HG03196 (cell line): ENCODE data around the gene ERG.

Source experiments
- ATAC-seq: cut with Tn5 transposase; IDR thresholded peaks from one replicate; pipeline ENCODE4 v1.9.1; 2021; ENCODE audit not compliant: unreplicated experiment

Gene ERG

GRCh38 chr21:38500073-38500472 is 1.8 kb upstream of the ERG start:
- no peak for ATAC-seq

- no peak for ATAC-seq
These were observed 1.0 kb upstream of the ERG start for GRCh38 chr21:38499296-38499695.

GRCh38 chr21:38496224-38496623 is 2.1 kb downstream of the ERG start:
- ATAC-seq: no peak

GRCh38 chr21:38495696-38496095 is 2.6 kb downstream of the ERG start:
- ATAC-seq: no peak

DNA sequence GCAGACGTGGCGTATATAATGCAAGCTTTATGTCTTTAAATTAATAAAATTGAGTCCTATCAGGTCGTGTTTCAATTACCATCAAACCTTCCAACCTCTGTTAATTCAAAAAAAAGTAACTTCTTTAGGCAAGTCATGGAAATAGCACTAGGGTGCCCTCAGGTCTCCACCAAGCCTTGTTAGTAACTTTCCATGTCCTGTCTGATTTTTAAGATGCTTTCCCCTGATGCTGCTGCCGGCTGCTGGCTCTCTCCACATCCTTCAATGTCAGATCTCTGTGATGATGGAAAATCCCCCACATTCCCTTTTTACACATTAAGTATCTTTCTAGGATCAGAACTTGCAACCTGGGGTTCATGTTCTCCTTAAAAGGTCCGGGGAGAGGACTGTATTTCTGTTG is 3.0 kb downstream of the ERG start:
- ATAC-seq: no peak

DNA sequence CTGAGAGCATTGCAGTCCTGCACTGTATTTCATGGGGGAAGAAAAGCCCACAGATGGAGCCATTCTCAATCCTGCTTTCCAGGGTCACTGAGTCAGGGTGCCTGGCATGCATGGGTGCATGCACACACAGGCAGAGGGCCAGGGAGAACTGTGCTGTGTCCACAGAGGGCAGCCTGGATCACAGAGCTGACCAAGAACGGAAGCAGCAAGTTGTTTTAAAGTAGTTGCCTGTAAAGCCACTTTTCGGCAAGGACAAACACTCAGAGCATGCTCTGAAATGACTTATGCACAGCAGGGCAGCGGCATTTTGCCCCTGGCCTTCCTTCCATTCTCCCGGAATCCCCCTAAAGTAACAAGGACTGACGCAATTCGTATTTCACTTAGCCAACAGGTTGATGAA is 3.6 kb downstream of the ERG start:
- no peak for ATAC-seq

- ATAC-seq: no peak
These were observed 4.0 kb downstream of the ERG start for GRCh38 chr21:38494251-38494642.

GRCh38 chr21:38493549-38494250 is 4.6 kb downstream of the ERG start:
- no peak for ATAC-seq

GRCh38 chr21:38492007-38492406 is 6.3 kb downstream of the ERG start:
- no peak for ATAC-seq

DNA sequence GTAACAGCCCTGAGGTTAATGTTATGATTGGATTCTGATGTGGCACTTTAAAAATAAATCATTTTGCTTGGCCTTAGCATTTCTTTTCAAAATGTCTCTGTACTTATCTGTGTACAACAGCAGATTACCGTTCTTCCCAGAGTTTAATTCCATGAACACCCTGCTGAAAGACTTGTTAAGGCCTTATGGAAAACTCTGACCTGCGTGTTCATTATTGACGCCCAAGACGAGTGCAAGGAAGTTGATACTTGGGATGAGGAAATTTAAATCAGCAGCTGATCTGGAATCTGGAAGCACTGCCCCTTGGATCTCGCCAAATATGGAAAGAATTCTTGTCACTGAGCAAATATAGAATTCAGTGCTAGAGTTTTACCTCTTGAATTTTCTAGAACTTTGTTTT is 6.7 kb downstream of the ERG start:
- ATAC-seq: no peak

DNA sequence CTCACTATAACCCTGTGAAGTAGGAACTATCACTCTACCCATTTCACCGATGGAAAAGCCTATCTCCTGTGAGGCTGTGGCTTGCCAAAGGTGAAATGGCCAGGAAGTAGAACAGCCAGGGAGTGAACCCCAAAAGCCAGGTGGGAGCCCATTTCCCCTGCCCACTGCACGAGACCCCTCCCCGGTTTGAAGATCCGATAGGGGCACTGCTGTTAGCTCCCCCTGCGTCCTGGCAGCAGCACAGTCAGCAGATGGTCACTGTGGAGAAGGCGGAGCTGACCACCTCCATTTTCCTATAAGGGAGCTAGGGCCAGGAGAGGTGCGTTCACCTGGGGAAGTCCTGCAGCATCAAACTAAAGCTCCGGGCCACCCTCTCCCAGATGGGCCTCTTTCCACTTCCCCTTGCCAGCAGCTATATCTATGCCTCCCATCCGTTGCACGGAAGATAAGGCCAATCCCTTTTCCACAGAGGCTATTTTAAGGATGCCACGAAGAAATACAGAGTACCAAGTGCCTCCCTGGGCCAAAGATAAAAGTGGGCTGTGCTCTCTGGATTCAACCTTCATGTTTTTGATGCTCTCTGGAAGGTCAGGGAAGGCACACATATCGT is 7.8 kb downstream of the ERG start:
- ATAC-seq: no peak

DNA sequence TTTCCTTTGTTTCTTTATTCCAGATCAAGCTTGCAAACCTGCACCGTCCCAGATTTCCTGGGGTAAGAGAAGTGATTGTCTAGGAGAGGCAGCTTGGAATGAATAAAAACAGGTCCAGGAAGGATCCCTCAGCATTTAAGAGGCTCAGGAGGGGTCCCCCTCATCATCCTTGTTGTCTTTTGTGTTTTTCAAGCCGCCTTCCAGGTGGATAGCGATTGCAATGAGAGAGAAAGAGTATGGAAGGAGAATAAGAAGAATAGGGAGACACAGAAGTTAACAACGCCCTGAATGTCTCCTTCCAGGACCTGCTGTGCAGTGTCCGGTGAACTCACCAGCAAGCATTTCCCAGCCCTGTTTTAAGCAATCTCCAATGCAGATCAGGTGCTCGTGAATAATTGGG is 8.5 kb downstream of the ERG start:
- ATAC-seq: no peak

DNA sequence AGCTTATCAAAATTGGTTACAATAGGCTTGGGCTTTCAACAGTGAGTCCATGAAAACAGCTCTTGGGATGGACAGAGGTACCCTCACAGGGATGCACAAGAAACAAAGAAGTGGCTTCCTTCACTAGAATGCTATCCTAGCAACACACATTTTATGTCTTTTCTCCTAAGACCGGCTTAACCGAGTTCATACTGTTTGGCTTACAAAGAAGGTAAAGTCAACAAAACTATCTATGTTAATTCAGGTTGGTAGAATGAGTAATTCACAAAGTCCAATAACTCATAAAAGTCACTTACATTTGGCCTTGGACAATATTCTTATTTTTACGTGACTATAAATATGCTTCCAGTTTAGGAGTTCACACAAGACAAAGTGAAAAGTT is 9.0 kb downstream of the ERG start:
- ATAC-seq: no peak

DNA sequence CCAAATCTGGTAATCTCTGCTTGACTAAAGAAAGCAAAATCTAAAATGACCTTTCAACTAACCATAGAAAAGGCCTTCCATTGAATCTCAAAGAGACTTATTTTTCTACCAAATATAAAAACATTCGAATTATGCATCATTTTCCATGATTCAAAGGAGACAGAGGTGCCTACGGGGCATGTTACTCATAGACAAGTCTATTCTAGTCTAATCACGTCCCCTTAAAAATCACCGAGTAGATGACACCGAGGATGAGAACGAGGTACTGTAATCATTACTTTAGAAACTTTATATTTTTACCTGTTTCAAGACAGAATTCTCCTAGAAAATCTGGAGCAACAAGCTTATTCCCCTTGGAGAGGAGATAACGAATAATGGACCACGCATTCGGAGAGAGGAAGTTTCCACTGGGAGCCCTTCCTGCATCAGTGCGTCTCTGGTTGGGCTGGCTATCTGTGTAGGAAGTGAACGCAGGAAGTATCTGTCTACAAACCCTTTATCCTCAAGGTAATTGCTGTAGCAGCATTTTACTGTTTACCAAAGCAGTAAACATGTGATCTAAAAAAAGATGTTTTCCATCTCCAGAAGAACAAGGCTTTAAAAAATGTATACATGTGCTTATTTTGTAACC is 9.5 kb downstream of the ERG start:
- no peak for ATAC-seq

DNA sequence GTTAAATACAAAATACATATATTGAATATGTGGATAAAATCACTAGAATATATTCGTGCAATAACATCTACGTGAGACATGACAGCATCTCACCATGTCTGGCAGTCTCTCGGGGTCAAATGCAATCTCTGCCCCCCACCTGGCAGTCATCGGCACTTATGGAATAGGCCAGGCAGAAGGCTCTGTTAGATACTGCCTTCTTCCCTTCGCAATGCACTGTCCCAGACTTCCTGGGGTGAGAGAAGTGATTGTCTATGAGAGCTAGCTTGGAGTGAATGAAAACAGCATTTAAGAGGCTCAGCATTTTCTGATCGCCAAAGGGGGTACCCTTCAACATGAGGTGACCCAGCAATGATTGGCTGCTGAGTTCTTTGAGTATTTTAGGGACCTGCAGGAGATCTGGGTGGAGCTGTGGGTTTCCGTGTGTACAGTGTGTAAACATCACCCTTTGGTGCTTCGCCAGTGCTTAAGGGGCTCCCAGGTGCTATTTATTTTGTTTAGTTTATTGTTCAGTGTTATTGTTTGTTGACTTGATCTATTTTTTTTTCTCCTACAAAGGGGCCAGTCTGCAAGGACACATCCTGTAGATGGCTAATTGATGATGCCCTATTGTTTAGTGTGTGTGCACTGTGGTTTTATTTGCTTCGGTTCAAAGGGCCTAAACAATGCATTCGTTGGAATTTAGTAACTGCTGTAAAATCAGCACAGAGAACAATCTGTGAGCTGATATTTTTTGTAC is 10.2 kb downstream of the ERG start:
- ATAC-seq: no peak

GRCh38 chr21:38486706-38487105 is 11.6 kb downstream of the ERG start:
- ATAC-seq: no peak

- ATAC-seq: no peak
These were observed 12.1 kb downstream of the ERG start for GRCh38 chr21:38486221-38486620.

DNA sequence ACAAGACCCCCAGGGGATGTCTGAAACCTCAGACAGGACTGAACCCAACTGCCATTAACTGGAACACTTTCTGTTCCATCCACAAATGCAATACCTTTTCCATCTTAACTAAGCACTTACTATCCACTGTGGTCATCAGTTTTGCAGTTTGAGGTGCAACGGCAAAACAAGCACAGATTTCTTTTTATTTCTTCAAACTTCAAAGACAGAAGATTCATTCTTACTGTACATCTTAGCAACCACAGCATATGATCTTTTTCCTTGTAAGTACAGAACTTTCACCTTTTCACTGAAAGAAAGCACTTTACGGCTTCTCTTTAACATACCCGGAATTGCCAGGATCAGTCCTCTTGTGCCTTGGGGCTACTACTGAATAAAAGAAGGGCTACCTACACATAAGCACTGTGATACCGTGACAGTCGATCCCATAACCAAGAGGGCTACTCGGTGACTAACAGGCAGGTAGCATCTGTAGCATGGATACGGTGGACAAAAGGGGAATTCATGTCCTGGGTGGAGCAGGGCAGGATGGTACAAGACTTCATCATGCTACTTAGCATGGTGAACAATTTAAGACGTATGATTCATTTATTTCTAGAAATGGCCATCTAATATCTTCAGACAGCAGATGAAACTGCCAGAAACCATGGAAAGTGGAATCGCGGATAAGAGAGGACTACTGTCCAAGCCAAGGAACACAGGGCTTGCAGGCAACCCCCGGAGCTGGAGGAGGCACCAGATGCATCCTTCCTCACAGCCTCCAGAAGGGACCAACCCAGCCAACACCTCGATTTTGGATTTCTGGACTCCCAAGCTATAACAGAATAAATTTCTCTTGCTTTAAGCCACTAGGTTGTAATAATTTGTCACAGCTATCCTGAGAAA is 18.4 kb downstream of the ERG start:
- ATAC-seq: no peak

GRCh38 chr21:38478782-38479181 is 19.5 kb downstream of the ERG start:
- no peak for ATAC-seq

- no peak for ATAC-seq
These were observed 21.1 kb downstream of the ERG start for GRCh38 chr21:38477226-38477625.

DNA sequence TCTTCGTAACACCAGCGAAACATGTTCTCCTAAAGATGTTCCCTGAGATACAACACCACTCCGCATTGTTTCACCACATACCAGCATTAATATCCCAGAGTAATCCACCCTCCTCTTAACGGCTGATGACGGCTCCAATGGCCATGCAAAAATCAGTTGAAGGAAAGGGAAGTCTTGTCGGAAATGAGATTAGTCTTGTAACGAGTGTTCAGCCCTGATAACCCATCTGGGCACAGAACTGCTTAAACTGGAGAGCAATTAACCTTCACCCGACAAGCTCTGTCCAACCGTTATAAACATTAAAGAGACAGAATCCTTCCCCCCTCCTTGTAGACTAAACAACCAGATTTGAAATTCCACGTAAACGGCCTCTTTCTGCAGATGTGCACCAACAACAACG is 21.9 kb downstream of the ERG start:
- no peak for ATAC-seq
